IPS-NIHi11 (cell line): ENCODE measurements around the gene PIK3R1.

ENCODE experiments used
- DNase-seq: peaks from one replicate; pipeline ENCODE4 v3.0.0; 2012; ENCODE audit warnings: mixed read lengths, low spot score

PIK3R1 gene

GRCh38 chr5:68298479-68298878 lies 82.9 kb downstream of the PIK3R1 start:
- DNase-seq, result no peak

- no peak for DNase-seq
Measured at GRCh38 chr5:68299105-68299504, 83.5 kb downstream of the PIK3R1 start.

GRCh38 chr5:68299575-68299974 lies 84.0 kb downstream of the PIK3R1 start:
- no peak for DNase-seq

GRCh38 chr5:68303038-68303738 lies 87.6 kb downstream of the PIK3R1 start:
- DNase-seq, result no peak

GRCh38 chr5:68303754-68304420 lies 88.3 kb downstream of the PIK3R1 start:
- no peak for DNase-seq

GRCh38 chr5:68304421-68305052 lies 89.0 kb downstream of the PIK3R1 start:
- no peak for DNase-seq

- DNase-seq, result no peak
Measured at GRCh38 chr5:68305223-68305870, 89.8 kb downstream of the PIK3R1 start.

GRCh38 chr5:68306361-68307014 lies 90.9 kb downstream of the PIK3R1 start:
- DNase-seq, result no peak

- no peak for DNase-seq
Measured at GRCh38 chr5:68313336-68313735, 97.8 kb downstream of the PIK3R1 start.

- no peak for DNase-seq
Measured at GRCh38 chr5:68314465-68314864, 98.9 kb downstream of the PIK3R1 start.

- DNase-seq, result no peak
Measured at GRCh38 chr5:68315679-68316271, 100.2 kb downstream of the PIK3R1 start.

- no peak for DNase-seq
Measured at GRCh38 chr5:68316469-68316868, 100.9 kb downstream of the PIK3R1 start.

- no peak for DNase-seq
Measured at GRCh38 chr5:68317646-68318045, 102.1 kb downstream of the PIK3R1 start.

- no peak for DNase-seq
Measured at GRCh38 chr5:68318955-68319705, 103.6 kb downstream of the PIK3R1 start.

- DNase-seq, result no peak
Measured at GRCh38 chr5:68319706-68320412, 104.3 kb downstream of the PIK3R1 start.

GRCh38 chr5:68320413-68320986 lies 104.9 kb downstream of the PIK3R1 start:
- DNase-seq, result no peak

- no peak for DNase-seq
Measured at GRCh38 chr5:68325065-68325580, 109.6 kb downstream of the PIK3R1 start.

GRCh38 chr5:68329554-68330255 lies 114.1 kb downstream of the PIK3R1 start:
- DNase-seq, result no peak

- DNase-seq, result no peak
Measured at GRCh38 chr5:68330574-68330973, 115.0 kb downstream of the PIK3R1 start.
